ENCODE measurements around the gene ALG1L2.
"Not testable (repeated sequence)": the region's sequence is repeated elsewhere in the genome, so short reads cannot be mapped to it uniquely, and the experiment has no call there.

- not testable (repeated sequence) for TF ChIP-seq CTCF (IDR thresholded peaks at IDR 0.05 in 8 of 11, conservative IDR thresholded peaks at IDR 0.05 in 3 of 11); POLR2A (IDR thresholded peaks at IDR 0.05); POLR2AphosphoS5 (IDR thresholded peaks at IDR 0.05)
Measured at GRCh38 chr3:130120291-130120690, 38.7 kb downstream of the ALG1L2 start.

All from spleen (tissue), 7 donors.